ENCODE results near the gene KLK5.
A peak's percentile ranks its signal among the peaks of the same experiment; 100 is the strongest.

KLK5 gene

DNA sequence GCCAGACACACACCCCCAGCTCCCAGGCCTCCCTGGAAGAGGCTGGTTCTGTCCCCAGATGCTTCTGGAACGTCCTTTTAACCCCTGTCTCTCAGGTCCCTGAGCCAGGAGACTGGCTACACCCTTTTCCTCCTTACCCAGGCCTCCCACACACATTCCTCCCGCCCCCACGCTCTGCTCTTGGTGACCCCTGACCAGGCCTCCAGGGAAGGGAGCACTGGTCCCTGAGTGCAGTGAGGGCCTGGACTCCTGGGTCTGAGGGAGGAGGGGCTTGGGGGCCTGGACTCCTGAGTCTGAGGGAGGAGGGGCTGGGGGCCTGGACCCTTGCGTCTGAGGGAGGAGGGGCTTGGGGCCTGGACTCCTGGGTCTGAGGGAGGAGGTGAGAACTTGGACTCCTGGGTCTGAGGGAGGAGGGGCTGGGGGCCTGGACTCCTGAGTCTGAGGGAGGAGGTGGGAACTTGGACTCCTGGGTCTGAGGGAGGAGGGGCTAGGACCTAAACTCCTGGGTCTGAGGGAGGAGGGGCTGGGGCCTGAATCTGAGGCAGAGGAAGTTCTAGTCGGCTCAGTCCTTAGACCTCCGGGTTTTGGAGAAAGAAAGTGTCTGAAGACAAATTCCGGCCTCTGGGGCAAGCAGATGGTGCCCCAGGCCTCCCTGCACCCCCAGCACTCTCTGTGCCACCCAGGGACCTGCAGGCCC is 16.0 kb upstream of the KLK5 start:
- no peak for DNase-seq (ENCODE audit: low read depth)

DNA sequence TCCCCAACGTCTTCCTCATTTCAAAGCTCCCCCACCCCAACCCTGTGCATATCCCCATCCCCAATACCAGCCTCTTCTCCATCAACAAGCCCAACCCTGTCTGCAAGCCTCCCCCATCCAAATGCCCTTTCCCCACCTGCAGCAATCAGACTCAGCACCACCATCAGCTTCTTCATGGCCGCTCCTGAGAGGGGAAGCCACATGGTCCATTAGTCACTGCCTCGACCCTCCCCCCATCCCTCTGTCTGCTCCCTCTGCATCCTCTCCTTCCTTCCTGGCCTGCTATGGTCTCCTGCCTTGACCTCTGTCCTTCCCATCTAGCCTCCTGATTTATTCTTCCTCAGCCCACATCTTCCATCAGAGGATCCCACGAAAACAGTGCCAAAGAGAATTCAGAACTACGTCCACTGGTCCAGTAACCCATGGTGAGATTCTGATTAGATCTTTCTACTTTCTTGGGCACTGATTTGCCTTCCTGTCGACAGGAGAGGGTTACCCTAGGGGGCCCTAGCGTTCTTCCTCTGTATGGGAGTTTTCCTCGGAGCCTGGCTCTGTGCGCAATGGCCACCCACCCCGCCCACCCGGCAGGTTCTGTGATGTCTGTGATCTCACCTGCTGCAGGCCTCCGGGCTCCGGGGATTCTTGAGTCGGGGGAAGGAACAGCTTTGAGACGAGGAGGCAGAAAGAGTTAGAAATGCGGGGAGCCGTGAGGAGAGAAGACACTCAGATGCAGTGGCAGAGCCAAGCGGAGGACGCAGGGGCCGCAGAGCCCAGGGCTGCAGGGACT is 15.3 kb upstream of the KLK5 start:
- no peak for DNase-seq (ENCODE audit: low read depth)

DNA sequence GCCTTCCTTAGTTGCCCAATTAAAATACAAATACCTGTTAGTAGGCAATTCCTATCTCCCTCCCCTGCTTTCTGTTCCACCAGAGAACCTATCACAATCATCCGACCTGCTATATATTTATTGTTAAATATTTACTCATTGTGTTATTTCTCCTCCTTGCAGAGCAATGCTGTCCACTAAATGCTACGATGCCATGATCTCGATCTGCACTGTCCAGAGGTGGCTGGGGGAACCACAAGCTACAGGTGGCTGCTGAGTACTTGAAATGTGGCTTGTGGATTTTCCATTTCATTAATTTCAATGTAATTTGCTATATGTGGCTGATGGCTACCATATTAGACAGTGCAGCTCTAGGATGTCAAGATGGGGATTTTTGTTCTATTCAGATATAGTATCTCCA is 11.4 kb upstream of the KLK5 start:
- DNase-seq (ENCODE audit: low read depth): no peak

DNA sequence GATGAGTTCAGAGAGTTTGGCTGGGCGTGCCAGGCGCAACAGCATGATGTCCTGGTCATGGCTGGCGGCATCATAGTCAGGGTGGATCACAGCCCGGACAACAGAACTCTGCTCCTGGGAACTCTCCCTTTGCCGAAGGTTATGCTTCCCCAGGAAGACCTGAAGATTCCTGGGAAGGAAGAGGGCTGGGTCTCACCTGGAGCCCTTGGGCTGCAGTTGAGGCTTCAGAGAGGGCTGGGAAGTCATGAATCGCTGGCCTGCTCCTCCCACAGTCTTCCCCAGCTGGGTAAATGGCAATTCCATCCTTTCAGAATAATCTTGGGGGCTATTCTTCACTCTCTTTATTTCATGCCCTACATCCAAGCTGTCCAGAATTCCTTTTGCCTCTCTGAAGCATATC is 10.5 kb upstream of the KLK5 start:
- no peak for DNase-seq (ENCODE audit: low read depth)

DNA sequence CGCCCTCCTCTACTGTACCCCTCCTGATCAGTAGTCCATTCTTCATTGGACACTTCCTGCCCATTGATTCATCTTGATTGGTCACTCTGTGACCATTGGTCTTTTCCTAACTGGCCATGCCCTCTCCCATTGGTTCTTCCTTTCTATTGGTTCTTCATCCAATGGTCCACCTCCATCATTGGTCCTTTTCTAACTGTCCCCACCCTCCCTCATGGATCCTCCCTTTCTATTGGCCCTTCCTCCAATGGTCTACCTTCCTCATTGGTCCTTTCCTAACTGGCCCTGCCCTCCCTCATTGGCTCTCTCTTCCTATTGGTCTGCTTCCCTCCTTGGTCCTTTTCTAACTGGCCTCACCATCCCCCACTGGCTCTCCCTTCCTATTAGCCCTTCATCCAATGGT is 9.4 kb upstream of the KLK5 start:
- DNase-seq (ENCODE audit: low read depth): no peak

DNA sequence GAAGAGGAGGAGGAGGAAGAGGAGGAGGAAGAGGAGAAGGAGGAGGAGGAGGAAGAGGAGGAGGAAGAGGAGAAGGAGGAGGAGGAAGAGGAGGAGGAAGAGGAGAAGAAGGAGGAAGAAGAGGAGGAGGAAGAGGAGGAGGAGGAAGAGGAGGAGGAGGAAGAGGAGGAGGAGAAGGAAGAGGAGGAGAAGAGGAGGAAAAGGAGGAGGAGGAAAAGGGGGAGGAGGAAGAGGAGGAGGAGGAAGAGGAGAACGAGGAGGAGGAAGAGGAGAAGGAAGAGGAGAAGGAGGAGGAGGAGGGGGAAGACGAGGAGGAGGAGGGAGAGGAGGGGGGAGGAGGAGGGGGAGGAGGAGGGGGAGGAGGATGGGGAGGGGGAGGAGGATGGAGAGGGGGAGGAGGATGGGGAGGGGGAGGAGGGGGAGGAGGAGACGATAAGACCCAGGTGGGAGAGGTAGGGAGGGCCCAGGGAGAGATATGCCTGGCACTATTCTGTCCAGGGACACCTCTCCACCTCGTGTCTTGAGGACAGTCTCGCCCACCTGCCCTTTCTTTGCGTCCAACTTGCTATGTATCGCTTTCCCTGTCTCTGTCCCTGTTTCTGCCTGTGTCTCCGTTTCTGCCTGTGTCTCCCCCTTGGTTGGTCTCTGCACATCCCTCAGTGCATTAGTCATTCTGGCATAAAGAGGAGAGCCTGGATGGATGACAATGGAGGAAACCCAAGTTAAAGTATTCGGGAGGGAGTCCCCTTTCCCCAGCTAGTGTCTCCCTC is 7.1 kb upstream of the KLK5 start:
- no peak for DNase-seq (ENCODE audit: low read depth)

DNA sequence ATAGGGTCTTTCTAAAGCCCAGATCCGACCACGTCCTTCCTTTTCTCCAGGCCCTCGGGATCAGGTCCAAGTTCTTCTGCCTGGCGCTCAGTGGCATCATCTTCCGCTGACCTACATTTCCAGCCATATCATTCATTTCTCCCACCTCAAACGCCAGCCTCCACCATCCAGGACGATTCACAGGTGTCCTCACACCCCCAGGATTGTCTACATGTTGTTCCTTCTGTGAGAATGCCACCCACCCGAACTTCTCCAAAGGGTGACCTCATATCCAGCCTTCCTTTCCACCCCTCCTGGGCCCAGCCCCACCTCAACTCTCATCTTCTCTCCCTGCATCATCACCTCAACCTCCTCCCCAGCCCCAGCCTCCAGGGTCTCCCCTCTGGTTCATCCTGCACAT is 4.7 kb upstream of the KLK5 start:
- DNase-seq (ENCODE audit: low read depth): no peak

DNA sequence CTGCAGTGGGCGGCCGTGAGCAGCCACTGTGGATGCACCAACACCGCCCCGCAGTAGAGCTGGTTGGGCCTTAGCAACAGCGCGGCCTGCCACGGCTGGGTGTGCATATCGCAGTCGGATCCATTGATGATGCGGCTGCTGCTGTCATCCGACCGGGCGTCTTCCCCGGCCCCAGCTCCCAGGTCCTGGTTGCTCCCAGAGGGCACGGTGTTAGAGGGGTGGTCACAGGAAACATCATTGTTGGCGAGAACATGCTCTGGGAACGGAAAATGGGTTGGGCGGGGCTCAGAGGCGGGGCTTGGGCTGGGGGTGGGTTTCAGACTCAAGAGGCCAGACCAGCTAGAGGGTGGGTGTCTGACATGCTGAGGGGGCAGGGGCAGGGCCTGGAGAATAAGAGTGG is 3.0 kb downstream of the KLK5 start:
- no peak for DNase-seq (ENCODE audit: low read depth)

DNA sequence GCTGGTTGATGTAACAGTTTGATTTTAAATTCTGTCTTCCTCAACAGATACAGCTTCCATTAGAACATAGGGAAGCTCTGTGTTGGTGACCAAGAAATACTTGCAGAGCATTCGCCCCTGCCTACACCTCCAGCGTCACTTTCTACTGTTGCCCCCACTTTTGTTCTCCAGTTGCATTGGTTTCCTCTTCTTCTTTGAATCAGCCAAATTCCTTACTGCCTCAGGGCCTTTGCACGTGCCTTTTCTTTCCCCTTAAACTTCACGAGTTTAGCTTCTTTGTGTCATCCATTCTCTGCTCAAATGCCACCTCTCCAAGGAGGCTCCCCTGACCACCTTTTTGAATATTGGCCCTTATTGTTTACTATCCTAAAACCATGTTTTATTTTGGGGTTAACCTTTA is 5.7 kb downstream of the KLK5 start:
- DNase-seq (ENCODE audit: low read depth): no peak

DNA sequence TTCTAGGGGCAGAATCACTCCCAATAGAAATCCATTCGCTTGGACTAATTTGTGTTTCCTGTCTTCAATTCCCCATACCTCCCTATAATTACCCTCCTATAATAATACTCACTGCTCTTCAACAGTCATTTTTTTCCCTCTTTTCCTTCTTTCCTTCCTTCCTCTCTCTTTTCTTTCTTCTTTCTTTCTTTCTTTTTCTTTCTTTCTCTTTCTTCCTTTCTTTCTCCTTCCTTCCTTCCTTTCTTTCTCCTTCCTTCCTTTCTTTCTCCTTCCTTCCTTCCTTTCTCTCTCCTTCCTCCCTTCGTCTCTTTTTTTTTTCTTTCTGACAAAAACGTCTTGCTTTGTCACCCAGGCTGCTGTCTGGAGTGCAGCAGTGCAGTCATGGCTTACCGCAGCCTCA is 8.0 kb downstream of the KLK5 start:
- no peak for DNase-seq (ENCODE audit: low read depth)

DNA sequence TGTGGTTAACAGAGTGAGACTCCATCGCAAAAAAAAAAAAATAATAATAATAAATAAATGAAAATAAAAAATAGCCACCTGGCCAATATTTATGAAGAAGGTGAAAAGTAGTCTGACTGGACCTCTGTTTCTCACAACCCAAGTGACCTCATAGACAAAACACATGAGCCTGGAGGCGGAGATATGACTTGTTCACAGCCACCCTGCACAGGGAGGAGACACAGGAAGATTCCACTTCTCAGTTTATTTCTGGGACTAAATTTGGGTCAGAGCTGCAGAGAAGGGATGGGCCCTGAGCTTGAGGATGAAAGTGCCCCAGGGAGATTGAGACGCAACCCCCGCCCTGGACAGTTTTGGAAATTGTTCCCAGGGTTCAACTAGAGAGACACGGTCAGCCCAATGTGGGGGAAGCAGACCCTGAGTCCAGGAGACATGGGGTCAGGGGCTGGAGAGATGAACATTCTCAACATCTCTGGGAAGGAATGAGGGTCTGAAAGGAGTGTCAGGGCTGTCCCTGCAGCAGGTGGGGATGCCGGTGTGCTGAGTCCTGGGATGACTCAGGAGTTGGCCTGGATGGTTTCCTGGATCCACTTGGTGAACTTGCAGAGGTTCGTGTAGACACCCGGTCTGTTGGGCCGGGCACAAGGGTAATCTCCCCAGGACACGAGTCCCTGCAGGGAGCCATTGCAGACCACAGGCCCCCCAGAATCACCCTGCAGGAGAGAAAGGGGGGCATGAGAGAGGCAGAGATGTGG is 9.6 kb downstream of the KLK5 start:
- no peak for DNase-seq (ENCODE audit: low read depth)

DNA sequence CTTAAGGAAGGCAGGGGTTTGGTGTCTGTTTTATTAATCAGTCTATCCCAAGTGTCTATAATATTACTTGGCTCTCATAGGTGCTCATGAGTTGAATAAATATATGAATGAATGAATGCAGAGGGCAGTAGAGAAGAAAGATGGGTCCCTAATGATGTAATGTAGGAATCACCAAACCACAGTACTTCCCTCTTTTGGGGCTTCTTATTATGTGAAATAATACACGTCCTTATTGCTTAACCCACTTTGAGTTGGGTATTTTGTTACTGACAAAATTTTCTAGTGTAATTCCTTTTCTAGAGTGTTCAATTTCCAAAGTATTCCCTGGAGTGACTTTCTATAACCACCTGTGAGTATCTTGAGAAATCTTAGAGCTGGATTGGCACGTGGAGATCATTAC is 13.2 kb downstream of the KLK5 start:
- no peak for DNase-seq (ENCODE audit: low read depth)

DNA sequence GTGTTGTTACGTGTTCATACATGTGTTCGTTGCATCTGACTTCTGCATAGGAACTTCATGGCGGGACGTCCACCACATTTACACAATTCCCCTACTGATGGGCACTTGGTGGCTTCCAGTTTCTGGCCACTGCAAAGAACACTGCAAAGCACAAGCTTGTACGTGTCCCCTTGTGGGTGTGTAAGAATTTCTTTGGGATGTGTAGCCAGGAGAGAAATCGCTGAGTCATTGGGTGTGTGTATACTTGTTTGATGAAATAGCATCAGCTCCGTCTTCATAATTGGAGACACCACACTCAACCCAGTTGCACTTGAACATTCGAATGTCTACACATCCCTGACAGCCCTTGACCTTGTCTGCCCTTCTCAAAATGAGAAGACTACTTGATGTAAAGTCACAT is 19.2 kb downstream of the KLK5 start:
- peak; percentile 7 for DNase-seq (ENCODE audit: low read depth)

DNA sequence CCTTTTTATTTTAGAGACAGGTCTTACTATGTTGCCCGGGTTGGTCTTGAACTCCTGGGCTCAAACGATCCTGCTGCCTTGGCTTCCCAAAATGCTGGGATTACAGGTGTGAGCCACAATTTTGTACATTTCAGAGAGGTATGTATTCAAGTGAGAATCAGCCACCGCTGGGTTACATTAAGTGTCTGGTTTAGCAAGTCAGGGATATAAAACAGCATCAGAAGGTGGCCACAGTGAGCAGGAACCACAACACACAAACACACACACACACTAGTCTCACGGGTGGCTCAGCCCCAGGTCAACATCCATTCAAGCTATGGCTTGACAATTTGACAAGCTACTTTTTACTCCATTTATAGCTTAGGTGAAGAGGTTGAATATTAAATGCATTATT is 20.2 kb downstream of the KLK5 start:
- DNase-seq (ENCODE audit: low read depth): no peak

DNA sequence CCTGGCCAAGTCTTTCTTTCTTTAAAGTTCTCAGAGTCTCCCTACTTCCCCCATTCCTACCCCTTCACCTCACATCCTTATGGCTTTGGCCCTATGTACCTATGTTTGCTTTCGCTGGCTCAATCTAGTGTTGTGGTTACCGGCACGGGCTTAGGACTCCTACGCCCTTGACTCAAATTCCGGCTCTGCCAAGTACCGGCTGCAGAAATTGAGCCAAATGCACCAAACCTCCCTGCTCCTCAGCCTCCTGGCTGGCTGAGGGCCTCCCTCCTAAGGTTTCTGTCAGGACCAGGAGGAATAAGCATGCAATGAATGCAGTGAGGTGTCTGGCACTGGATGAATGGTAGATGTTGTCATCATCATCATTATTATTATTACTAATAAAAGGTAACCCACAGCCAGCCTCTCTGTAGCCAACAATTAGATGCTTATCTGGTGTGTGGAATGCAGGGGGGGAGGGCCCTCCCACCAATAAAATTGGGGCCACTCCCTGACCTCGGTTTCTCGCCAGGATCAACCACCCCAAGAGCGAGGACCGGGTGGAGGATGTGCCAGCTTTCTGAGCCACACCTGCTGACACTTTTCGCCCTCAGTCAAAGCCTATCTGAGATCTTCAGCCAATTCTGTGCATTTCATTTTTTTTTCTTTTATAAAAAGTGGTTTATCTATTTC is 20.7 kb downstream of the KLK5 start:
- no peak for DNase-seq (ENCODE audit: low read depth)

DNA sequence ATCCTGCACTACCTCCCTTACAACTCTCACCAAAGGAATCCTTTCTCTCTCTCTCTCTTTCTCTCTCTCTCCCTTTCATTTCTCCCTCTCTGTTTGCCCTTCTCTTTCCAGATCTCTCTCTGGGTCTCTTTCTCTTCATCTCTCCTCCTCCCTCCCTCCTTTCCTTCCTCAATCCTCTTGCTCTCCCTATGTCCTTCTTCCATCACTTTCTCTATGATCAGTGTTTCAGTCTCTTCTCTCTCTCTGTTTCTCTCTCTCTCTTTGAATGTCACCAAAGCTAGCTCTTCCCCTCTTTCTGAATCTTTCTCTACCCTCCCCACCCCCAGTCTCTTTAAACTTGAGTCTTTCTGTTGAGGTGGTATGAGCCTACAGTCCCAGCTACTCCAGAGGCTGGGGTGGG is 21.8 kb downstream of the KLK5 start:
- DNase-seq (ENCODE audit: low read depth): no peak

DNA sequence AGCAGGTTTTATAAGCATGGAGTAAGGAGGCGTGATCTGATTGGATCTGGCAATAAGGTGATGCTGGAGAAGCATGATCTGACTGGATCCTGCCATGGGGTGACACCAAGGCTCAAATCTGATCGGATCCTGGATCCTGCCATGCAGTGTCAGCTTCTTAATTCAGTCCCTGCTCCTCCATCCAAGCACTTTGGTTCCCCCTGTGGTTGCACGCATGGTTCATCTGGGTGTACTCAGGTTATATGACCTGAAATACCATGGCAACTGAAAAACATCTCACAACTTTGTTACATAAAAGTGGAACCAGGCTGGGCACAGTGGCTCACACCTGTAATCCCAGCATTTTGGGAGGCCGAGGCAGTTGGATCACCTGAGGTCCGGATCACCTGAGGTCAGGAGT is 24.0 kb downstream of the KLK5 start:
- no peak for DNase-seq (ENCODE audit: low read depth)

DNA sequence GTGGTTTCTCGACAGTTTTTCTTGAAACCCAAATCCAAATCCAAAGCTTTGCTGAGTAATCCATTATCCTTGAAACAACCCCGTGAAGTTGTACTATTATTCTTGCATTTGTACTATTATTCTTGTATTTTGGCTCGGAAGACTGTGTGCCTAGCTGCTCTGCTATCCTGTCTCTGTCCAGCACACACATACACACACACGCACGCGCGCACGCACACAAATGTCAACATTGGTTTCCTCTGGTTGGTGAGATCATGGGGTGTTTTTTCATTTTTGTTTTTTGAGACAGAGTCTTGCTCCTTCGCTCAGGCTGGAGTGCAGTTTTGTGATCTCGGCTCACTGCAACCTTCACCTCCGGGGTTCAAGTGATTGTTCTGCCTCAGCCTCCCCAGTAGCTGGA is 26.7 kb downstream of the KLK5 start:
- DNase-seq (ENCODE audit: low read depth): no peak

DNA sequence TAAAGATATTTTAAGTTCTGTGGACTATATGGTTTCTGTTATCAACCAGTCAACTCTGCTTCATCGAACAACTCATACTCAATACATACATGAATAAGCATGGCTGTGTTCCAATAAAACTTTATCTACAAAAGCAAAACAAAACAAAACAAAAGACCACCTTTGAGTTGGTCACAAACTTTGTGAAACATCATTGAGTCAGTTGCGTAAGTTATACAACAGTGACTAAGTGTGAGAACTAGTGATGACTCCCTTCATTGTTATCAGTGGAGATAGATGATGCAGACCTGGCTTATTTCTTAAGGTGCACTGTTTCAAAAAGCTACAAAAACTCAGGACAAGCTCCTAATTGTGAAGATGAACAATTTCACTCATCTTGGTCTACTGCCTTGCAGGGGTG is 27.1 kb downstream of the KLK5 start:
- DNase-seq (ENCODE audit: low read depth): no peak

DNA sequence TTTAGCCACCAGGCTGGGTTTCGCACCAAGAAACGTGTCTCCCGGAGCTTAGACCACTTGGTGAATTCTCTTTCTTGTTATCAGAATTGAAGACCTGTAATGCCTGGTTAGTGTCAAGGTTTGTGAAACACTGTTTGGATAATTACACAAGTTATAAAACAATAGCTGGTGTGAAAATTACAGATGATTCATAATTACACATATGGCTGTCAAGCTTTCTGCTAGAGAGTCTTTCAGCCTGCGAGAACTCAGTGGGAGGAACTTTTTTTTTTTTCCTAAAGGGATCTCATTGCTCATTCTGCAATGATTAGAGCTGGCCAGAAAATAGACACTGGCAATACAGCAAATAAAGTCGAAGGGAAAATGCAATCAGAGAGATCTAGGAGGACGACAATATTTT is 28.3 kb downstream of the KLK5 start:
- no peak for DNase-seq (ENCODE audit: low read depth)

DNA sequence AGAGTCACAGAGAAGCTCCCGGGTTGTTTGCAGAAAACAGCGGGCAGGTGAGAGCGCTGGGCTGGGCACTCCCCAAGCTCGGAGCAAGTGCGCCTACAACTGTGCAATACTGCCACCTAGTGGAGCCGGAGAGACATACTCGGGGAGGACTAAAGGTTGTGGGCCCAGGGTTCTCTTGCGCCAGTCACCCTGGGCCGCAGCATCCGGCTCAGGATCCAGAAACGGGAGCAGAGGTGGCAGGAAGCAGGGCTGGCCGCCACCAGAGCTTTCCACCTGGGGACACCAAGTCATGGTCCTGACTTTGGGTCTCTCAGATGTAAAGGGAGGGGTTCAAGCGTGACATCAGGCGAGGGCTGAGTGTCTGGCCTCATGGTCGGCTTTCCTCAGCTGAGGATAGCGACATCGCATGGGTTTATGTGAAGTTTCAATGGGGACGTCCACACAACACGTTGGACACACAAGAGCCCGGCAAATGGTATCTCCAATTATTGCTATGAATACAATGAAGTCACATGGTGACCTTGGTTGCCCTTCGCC is 30.5 kb downstream of the KLK5 start:
- peak; percentile 70 for DNase-seq (ENCODE audit: low read depth)
